ENCODE measurements around the gene GNL2.
"Not testable (repeated sequence)": the region's sequence is repeated elsewhere in the genome, so short reads cannot be mapped to it uniquely, and the experiment has no call there.

GNL2 gene

GRCh38 chr1:37560401-37561132 is 35.2 kb downstream of the GNL2 start:
- no peak for DNase-seq (ENCODE audit: low spot score)

- DNase-seq (ENCODE audit: low spot score): not testable (repeated sequence)
Observed at GRCh38 chr1:37559957-37560379, 35.8 kb downstream of the GNL2 start.

GRCh38 chr1:37559080-37559479 is 36.7 kb downstream of the GNL2 start:
- DNase-seq (ENCODE audit: low spot score): no peak

DNA sequence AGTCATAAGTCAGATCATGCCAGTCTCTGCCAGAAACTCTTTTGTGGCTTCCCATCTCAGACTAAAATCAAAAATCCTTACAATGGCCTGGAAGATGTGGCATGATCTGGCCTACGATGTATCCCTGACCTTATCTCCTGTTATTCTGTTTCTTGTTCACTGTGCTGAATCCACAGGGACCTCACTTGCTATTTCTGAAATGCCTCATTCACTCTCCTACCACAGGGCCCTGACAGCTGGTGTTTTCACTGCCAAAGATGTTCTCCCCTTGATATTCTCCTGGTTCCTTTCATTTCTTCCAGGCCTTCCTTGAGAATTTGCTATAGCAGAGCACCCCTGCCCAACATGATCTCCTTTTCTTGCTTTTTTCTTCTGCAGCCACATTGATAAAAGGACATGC is 37.3 kb downstream of the GNL2 start:
- no peak for DNase-seq (ENCODE audit: low spot score)

DNA sequence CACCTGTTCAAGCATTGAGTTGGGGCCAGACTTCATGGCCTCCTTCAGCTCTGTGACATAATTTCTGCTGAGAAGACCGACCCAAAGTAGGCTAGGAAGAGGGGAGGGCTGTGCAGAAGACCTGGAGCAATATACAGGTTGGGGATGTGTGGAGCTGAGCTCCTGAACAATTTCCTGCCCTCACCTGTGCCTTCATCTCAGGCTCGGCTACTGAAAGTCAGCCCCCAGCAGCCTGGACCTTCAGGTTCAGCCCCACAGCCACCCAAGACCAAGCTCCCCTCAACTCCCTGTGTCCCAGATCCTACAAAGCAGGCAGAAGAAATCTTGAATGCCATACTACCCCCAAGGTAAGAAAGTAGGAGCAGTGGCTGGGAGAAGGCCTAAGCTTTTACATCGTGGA is 38.3 kb downstream of the GNL2 start:
- DNase-seq (ENCODE audit: low spot score): no peak

DNA sequence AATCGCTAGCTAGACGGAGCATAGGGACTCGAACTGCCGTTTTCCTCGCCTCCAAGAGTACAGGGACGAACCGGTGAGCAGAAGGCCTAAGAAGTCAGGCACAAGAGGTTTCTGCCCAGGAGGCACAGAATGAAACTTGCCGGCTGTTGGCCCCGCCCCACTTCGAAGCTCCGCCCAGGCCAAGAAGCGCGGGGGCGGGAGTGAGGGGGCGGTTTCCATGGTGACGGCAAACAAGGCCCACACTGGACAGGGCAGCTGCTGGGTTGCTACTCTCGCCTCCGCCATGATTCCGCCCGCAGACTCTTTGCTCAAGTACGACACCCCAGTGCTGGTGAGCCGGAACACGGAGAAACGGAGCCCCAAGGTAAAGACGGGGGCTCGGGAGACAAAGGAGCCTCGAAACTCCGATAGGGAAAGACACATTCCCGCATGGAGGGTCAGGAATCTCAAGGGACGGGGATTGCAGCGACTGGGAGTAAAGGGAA is 39.0 kb downstream of the GNL2 start, which contains the start of gene DNALI1:
Gene DNALI1 (plus strand): TSS at position 229 of the 485 bp plus-strand sequence. CDS start 55 bp downstream, at position 284.
- peak; percentile 82 for DNase-seq (ENCODE audit: low spot score)

GRCh38 chr1:37553927-37554808 is 41.6 kb downstream of the GNL2 start, which contains the start of gene SNIP1:
Gene SNIP1 (minus strand): TSS chr1:37554293. CDS start chr1:37554229, 64 bp downstream.
- DNase-seq (ENCODE audit: low spot score): peak; percentile 89

- DNase-seq (ENCODE audit: low spot score): no peak
Observed at GRCh38 chr1:37553598-37553926, 42.2 kb downstream of the GNL2 start.

DNA sequence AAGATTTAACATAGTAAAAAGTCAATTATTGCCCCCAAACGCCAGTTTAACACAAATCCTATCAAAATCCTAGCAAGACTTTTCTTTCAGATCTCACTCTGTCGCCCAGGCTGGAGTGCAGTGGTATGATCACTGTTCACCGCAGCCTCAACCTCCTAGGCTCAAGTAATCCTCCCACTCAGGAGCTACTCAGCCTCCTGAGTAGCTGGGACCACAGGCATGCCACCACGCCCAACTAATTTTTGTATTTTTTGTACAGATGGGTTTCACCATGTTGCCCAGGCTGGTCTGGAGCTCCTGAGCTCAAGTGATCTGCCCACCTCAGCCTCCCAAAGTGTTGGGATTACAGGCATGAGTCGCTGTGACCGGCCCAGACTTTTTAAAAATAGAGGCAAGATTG is 46.4 kb downstream of the GNL2 start:
- no peak for DNase-seq (ENCODE audit: low spot score)

- no peak for DNase-seq (ENCODE audit: low spot score)
Observed at GRCh38 chr1:37545019-37545418, 50.7 kb downstream of the GNL2 start.

DNA sequence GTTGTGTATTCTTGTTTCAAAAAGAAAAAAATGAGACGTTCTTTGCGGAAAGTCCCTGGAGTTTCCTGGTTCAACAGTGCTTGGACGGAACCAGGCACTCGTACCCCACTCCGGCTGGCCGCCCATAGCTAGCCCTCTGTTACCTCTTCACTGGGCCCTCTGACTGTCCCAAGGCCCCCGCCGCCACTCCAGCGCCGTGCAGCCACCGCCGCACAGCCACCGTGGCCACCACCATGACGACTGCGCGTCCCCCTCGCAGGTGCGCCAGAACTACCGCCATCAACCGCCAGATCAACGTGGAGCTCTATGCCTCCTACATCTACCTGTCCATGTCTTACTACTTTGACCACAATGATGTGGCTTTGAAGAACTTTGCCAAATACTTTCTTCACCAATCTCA is 51.2 kb downstream of the GNL2 start:
- no peak for DNase-seq (ENCODE audit: low spot score)

- no peak for DNase-seq (ENCODE audit: low spot score)
Observed at GRCh38 chr1:37540036-37540785, 55.5 kb downstream of the GNL2 start.

GRCh38 chr1:37539154-37539553 is 56.6 kb downstream of the GNL2 start:
- not testable (repeated sequence) for DNase-seq (ENCODE audit: low spot score)

DNA sequence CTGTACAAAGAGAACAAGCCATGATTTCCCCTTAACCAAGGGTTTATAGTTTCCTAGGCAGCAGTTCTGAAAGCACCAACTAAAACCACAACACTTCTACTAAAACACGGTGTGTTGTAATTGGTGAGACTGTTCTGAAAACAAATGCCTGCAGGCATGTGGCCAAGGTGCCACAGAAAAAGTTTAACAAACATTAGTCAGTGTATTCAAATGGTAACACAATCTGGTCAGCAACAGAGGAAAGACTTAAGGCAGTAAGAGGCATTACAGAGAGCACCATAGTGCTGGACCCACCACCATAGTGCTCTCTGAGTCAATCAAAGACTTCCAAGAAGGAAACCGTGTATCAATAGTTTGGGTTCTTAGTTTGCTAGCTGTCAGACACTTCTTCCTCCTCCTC is 58.4 kb downstream of the GNL2 start:
- DNase-seq (ENCODE audit: low spot score): no peak

DNA sequence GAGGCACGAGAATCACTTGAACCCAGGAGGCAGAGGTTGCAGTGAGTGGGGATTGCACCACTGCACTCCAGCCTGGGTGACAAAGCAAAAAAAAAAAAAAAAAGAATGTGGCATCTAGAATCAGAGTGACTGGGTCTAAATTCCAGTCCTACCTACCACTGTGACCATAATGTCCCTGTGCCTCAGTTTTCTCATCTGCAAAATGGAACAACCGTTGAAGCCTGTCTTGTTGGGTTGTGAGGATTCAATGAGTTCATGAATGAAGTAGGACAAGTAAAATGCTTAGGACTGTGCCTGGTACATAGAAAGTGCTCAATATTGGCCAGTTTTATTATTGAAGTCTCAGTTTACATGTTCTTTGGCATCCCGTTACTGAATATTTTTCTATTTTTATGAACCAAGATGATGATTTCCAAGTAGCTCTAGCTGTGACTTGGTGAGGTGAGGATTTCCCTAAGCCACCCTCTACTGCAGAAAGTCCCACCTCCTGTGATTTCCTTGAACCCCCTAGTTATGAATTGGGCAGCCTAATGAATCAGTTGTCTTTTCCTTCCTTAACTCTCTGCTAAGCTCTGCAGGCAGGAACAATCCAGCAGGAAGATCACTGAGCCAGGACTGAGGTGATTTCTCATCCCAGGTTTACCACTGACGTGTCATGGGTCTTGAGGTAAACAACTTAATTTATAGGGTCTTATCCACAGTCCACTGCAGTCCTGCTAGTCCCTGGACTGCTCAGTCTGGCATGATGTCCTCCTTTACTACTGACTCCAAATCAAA is 62.2 kb downstream of the GNL2 start:
- no peak for DNase-seq (ENCODE audit: low spot score)

- DNase-seq (ENCODE audit: low spot score): not testable (repeated sequence)
Observed at GRCh38 chr1:37532418-37533156, 63.1 kb downstream of the GNL2 start.

- DNase-seq (ENCODE audit: low spot score): not testable (repeated sequence)
Observed at GRCh38 chr1:37529888-37530287, 65.8 kb downstream of the GNL2 start.

DNA sequence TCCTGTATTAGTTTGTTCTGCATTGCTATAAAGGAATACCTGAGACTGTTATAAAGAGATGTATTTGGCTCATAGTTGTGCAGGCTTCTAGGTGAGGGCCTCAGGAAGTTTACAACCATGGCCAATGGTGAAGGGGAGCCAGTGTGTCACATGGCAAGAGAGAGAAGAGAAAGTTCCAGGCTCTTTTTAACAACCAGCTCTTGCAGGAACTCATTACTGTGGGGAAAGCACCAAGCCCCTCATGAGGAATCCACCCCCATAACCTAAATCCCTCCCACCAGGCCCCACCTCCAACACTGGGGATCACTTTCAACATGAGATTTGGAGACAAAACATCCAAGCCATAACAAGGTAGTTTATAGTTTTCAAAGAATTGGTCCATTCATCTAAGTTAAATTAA is 76.1 kb downstream of the GNL2 start:
- DNase-seq (ENCODE audit: low spot score): no peak

GRCh38 chr1:37518929-37519328 is 76.8 kb downstream of the GNL2 start:
- DNase-seq (ENCODE audit: low spot score): not testable (repeated sequence)

- not testable (repeated sequence) for DNase-seq (ENCODE audit: low spot score)
Observed at GRCh38 chr1:37518241-37518640, 77.5 kb downstream of the GNL2 start.

Measured in SK-N-DZ (cell line).